ENCODE data around the gene UGT1A10.
"Not testable (repeated sequence)": the region's sequence is repeated elsewhere in the genome, so short reads cannot be mapped to it uniquely, and the experiment has no call there.

Gene UGT1A10

GRCh38 chr2:233693963-233694362 lies 57.7 kb downstream of the UGT1A10 start:
- H3K4me3 ChIP-seq (ENCODE audit: low read length) = no peak overlapping the region
- DNase-seq (ENCODE audit: low read depth) = no peak
- TF ChIP-seq CTCF (conservative IDR thresholded peaks at IDR 0.05; ENCODE audit: low read length) = no peak

GRCh38 chr2:233698740-233699139 lies 62.5 kb downstream of the UGT1A10 start:
- no peak for DNase-seq (ENCODE audit: low read depth)
- no peak for TF ChIP-seq CTCF (conservative IDR thresholded peaks at IDR 0.05; ENCODE audit: low read length)
- no peak overlapping the region for H3K4me3 ChIP-seq (ENCODE audit: low read length)

- no peak for DNase-seq (ENCODE audit: low read depth)
- no peak for TF ChIP-seq CTCF (conservative IDR thresholded peaks at IDR 0.05; ENCODE audit: low read length)
- H3K4me3 ChIP-seq (ENCODE audit: low read length) = no peak overlapping the region
These were observed 63.3 kb downstream of the UGT1A10 start for GRCh38 chr2:233699424-233700027.

GRCh38 chr2:233700028-233700635 lies 63.9 kb downstream of the UGT1A10 start:
- TF ChIP-seq CTCF (conservative IDR thresholded peaks at IDR 0.05; ENCODE audit: low read length) = no peak
- no peak overlapping the region for H3K4me3 ChIP-seq (ENCODE audit: low read length)
- DNase-seq (ENCODE audit: low read depth) = peak; percentile 17

- H3K4me3 ChIP-seq (ENCODE audit: low read length); DNase-seq (ENCODE audit: low read depth): not testable (repeated sequence)
These were observed 64.6 kb downstream of the UGT1A10 start for GRCh38 chr2:233700842-233701241.

GRCh38 chr2:233702238-233702637 lies 66.0 kb downstream of the UGT1A10 start:
- no peak overlapping the region for H3K4me3 ChIP-seq (ENCODE audit: low read length)
- DNase-seq (ENCODE audit: low read depth) = no peak
- no peak for TF ChIP-seq CTCF (conservative IDR thresholded peaks at IDR 0.05; ENCODE audit: low read length)

GRCh38 chr2:233705911-233706506 lies 69.8 kb downstream of the UGT1A10 start:
- H3K4me3 ChIP-seq (ENCODE audit: low read length) = no peak overlapping the region
- no peak for TF ChIP-seq CTCF (conservative IDR thresholded peaks at IDR 0.05; ENCODE audit: low read length)

More at GRCh38 chr2:233705911-233706506, 69.8 kb downstream of the UGT1A10 start:
- DNase-seq (ENCODE audit: low read depth) = peak; percentile 20

Measured in AG10803 (cell line).